HG02623 (cell line): ENCODE results near the gene EMC9.

ENCODE experiments used
- ATAC-seq: cut with Tn5 transposase; IDR thresholded peaks from one replicate; pipeline ENCODE4 v1.9.1; 2021; ENCODE audit warnings: moderate library complexity; ENCODE audit not compliant: unreplicated experiment

The EMC9 gene

DNA sequence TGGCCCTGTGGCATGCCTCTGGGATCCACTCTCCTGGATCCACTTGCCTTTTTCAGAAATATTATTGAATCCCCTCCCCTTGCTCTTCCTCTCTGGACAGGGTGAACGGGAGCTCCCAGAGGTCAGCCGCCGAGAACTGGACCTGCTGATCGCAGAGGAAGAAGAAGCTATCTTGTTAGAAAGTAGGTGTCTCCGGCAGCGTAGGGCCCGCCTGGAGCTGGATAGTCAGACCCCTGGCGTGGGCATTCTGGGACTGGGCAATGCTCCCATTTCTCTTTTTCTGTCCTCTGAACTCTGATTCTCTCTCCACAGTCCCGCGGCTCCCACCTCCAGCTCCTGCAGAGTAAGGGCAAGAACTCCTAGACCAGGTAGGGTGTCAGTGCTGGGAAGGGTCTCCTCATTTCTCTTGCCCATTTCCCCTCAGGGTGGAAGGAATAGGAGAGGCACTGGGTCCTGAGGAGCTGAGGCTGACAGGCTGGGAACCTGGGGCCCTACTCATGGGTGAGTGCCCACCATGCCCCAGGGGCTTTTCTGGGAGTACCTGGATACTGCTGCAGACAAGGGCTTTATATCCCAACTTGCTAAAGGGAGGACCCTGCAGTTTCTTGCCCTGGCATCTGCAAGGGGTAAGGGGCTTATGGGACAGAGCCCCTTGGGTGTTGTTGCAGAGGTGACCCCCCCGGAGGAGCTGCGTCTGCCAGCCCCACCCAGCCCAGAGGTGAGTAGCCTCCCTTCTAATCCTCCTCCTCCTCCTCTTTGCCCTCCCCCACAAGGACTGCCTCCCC lies 35.8 kb upstream of the EMC9 start:
- no peak for ATAC-seq

DNA sequence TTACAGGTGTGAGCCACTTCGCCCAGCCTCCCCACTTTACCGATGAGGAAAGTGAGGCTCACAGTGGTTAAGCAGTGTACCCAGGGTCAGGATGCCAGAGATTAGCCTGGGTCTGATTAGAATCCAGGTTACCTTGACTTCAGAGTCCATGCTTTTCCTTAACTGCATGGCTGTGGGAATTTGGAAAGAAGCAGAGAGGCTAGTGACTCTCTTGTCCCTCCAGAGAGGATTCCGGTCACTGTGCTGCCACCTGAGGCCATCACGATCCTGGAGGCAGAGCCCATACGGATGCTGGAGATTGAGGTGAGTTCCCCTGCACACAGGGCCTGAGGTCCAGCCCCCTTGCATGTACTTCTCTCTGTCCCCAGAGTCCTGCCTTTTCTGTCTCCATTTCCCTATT lies 35.2 kb upstream of the EMC9 start:
- ATAC-seq, result no peak

DNA sequence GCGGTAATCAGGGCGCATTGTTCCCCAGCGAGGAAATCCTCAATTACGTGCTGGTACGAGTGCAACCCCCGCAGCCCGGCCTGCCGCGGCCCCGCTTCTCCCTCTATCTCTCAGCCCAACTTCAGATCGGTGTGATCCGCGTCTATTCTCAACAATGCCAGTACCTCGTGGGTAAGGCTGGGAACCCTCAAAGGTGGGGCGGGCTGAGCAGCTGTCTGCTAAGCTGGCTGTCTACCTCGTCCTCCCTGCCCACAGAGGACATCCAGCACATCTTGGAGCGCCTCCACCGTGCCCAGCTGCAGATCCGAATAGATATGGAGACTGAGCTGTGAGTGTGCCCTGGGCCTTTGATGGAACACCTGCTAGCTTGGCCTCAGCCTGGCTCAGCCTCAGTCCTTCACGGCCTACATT lies 31.5 kb upstream of the EMC9 start:
- no peak for ATAC-seq

DNA sequence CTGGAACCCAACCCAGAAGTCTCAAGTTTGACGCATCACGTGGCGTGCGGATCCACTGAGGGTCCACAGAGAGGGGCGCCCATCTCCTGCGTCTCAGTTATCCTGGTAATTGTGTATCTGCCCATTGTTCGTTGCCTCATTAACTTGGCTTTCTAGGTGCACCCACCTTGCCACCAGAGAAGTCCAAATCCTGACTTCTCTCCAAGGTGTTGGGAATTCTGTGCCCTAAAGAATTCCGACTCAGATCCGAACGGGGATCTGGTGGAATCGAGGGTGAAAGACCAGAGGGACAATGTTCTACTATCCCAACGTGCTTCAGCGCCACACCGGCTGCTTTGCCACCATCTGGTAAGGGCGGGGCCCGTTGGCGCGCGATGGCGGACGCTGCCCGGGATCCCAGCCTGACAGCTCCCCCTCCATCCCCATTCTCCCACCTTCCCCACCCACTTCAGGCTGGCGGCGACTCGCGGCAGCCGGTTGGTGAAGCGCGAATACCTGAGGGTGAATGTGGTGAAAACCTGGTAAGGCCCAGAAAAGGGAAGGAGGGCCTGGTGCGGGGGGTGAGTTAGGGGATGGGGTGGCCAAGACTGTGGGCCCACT lies 31.0 kb upstream of the EMC9 start:
- ATAC-seq, result no peak

DNA sequence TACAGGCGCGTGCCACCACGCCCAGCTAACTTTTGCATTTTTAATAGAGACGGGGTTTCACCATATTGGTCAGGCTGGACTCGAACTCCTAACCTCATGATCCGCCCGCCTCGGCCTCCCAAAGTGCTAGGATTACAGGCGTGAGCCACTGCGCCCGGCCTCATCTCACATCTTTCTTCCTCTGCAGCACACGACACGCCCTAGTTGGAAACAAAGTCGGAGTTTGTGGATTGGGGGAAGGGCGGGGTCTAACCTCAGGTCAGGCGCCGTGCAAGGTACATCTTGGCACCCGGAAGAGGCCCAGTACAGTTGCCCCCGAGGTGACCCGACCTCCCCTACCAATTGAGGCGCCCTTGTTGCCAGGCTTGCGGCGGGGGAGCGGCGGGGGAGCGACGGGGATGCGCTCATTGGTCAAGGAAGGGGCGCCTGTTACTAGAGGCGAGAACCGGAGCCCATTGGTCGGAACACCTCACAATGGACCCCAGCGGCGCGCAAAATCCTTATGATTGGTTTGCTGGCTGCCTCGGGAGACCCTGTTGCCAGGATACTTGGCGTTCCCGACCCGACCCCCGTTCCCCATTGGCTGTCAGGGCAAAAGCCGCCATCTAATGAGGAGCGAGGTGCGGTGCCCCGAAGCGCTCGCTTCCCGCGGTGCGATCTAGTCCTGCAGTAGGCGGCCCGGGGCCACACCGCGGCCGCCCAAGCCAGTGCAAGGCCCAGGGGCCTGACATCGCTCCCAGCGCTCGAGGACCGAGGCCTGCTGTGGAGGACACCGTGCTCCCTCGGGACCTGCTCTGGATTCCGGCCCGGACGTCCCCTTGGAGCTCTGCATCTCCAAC lies 30.2 kb upstream of the EMC9 start, which contains the start of gene REC8:
REC8 (plus strand) TSS at position 659 of the 839 bp plus-strand sequence. CDS start 473 bp downstream, outside the sequence.
- peak; percentile 74 for ATAC-seq

DNA sequence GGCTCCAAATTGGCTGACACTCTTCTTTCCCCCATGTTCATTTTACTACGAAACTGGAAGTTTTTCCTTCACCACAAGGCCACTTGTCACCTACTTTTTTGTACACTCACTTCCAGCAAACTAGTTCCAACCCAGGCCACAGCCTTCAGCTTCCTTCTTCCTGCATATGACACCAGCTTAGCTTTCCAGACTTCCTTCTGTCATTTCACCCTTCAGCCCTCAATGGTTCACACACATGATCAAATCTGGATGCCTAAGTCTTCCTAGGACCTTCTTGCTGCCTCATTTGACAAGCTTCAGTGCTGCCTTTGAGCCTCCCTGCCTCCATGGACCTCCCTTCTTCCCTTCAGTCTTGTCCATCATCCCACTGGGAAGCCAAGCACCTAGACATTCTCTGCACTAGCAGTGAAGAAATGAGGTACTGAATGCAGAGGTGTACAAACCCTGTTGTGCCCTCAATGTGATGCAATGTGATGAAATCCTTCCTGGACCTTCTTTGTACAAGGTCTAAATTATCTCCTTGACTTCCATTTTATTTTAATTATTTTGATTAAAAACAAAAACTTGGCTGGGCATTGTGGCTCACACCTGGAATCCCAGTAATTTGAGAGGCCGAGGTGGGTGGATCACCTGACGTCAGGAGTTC lies 26.2 kb upstream of the EMC9 start:
- ATAC-seq, result no peak

DNA sequence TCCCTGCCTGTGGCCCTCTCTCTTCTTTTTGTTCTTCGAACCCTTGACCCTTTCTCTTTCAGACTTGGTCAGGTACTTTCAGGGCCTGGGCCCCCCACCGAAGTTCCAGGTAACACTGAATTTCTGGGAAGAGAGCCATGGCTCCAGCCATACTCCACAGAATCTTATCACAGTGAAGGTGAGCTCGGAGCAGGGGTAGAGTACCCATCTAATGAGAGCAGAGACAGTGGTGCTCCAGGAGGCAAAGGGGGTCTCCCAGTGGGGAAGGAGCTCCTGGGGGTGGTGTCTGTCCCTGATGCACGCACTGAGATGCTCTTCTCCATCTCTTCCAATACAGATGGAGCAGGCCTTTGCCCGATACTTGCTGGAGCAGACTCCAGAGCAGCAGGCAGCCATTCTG lies 24.4 kb upstream of the EMC9 start:
- ATAC-seq, result no peak

DNA sequence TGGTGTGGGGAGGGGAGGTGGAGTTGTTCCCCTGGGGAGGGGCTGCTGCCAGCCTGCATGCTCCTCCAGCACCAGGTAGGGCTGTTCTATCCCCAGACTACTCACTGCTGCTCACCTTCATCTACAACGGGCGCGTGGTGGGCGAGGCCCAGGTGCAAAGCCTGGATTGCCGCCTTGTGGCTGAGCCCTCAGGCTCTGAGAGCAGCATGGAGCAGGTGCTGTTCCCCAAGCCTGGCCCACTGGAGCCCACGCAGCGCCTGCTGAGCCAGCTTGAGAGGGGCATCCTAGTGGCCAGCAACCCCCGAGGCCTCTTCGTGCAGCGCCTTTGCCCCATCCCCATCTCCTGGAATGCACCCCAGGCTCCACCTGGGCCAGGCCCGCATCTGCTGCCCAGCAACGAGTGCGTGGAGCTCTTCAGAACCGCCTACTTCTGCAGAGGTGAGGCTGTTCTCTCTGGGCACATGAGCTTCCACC lies 23.2 kb upstream of the EMC9 start:
- no peak for ATAC-seq

DNA sequence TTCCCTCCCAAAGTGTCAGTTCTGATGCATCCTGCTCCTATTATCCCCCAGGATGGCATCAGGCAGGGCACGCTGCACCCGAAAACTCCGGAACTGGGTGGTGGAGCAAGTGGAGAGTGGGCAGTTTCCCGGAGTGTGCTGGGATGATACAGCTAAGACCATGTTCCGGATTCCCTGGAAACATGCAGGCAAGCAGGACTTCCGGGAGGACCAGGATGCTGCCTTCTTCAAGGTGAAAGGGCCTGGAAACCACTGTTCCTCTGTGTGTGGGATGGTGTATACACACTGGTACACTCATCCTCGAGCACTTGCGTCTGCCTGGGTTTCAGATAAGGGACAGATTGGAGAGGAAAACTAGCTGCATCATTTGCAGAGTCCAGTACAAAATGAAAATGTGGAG lies 20.7 kb upstream of the EMC9 start:
- no peak for ATAC-seq

DNA sequence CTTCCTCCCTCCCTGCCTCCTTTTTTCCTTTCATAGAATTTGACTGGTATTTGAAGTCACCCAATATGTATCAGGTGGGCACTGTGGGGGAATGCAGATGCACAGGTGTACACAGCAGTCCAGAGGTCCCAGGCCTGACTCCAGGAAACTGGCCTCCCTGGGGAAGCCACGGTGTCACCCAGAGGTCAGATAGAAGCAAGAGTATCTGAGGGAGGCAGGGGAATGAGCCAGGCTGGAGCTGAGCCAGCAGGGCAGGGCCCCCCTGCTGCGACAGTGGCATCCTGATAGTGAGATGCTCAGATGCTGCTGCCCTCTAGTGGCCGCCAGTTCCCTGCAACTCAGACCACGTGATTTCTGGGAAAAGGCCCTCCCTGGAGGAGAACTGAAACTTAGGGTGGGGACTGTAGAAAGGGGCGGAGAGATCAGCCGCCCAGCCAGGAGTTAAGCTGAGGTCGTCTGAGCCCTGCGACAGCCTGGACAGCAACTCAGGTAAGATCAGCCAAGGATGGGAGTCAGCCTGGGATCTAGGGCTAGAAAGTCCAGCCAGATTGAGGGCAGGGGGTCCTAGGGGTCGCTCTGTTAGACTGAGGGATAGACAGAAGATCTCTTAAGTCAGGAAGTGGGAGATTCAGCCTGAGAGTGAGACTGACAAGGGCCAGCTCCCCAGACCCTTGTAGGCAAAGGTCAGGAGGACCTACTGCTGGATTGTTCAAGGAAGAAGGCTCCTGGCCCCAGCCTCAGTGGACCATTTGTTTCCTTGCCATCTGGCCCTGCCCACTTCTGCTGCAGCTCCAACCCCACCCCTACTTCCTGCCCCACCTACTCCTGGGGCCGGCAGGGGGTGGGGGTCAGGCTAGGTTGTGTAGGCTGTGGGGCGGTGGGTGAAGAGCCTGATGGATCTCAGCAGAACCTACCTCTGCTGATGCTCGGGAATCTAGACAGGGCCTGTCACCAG lies 19.7 kb upstream of the EMC9 start, which contains the start of gene IRF9:
IRF9 (plus strand) TSS at position 416 of the 955 bp plus-strand sequence. CDS start 880 bp downstream, outside the sequence.
- ATAC-seq, result peak; percentile 72

DNA sequence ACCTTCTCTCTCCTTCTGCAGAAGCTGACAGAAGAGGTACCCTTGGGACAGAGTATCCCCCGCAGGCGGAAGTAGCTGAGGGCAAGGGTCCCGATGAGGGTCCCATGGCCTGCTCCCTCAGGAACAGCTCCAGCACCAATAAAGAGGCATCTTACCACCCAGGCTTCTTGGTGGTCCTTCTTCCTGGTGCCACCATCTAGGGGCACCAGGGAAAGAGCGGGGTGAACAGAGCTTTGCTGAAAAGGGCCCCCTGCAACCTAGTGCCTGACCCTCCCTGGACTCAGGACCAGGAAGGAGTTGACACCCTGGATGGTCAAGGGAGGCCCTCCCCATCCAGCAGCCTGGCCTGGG lies 19.1 kb upstream of the EMC9 start:
- ATAC-seq, result no peak

DNA sequence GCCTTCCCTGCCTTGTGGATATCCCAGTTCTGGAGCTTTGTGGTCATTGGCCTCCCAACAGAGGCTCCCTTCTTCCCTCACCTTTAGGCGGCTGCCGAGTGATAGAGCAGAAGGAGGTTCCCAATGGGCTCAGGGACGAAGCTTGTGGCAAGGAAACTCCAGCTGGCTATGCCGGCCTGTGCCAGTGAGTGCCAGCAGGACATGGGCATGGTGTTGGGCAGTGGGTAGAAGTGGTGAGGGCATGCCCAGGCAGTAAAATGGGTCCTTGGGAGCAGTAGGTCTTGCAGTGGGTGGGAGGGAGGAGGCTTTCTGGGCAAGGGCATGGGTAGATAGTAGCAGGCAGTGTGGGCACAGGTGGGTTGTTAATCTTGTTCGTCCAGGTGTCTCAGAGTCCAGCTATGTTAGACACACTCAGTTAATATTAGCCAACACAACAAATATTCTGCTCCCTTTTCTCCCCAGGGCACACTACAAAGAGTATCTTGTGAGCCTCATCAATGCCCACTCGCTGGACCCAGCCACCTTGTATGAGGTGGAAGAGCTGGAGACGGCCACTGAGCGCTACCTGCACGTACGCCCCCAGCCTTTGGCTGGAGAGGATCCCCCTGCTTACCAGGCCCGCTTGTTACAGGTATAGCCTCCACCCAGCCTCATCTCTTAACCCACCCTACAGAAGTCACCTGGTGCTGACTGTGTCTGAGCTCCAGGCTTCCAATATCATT lies 18.5 kb upstream of the EMC9 start:
- ATAC-seq, result no peak

DNA sequence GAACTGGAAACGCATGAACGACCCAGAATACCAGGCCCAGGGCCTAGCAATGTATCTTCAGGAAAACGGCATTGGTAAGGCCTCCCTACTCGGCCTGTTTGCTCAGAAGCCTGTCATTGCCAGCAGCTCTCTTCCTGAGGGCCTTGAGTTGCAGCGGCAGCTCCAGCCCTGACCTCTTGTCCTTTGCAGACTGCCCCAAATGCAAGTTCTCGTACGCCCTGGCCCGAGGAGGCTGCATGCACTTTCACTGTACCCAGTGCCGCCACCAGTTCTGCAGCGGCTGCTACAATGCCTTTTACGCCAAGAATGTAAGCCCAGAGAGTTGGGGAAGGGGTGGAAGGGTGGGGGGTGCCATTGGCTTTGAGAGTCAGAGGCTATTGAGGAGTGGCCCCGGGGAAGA lies 15.9 kb upstream of the EMC9 start:
- no peak for ATAC-seq

DNA sequence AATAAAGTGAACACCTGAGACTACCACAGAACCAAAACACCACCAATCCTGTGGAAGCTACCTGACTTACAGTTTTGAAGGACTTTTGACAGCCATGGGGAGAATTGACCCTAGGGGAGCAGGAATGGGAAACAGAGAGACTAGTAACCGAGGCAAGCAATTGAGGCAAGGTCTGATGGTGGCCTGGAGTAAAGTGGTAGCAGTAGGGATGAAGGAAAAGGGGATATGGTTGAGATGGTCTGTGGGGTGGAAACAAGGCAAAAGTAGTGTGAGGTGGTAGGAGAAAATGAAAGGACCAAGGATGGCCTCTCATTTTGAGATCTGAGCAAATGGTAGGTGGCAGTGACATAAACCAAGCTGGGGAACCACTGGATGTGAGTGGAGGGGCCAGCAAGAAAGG lies 15.4 kb upstream of the EMC9 start:
- ATAC-seq, result no peak

DNA sequence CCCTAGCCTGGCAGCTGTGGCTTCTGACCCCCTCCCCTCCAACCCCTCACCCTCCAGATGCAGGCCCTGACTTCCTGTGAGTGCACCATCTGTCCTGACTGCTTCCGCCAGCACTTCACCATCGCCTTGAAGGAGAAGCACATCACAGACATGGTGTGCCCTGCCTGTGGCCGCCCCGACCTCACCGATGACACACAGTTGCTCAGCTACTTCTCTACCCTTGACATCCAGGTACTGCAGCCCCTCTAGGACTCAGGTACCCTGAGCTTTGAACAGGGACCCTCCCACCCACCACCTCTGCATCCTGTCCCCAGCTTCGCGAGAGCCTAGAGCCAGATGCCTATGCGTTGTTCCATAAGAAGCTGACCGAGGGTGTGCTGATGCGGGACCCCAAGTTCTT lies 13.7 kb upstream of the EMC9 start:
- no peak for ATAC-seq

DNA sequence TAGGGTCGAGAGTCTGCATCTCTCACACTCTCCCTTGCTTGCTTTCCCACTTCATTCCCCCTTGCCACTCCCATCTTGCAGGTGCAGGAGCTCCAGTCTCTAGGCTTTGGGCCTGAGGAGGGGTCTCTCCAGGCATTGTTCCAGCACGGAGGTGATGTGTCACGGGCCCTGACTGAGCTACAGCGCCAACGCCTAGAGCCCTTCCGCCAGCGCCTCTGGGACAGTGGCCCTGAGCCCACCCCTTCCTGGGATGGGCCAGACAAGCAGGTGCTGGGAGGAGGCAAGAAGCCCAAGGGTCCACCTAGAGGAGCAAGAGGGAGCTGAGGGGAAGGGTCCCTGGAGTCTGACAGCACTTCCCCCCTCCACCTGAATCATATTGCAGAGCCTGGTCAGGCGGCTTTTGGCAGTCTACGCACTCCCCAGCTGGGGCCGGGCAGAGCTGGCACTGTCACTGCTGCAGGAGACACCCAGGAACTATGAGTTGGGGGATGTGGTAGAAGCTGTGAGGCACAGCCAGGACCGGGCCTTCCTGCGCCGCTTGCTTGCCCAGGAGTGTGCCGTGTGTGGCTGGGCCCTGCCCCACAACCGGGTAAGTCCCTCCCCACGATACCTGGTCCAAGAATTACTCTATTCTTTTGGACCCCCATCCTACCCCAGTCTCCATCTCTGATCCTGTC lies 10.2 kb upstream of the EMC9 start:
- ATAC-seq, result no peak

DNA sequence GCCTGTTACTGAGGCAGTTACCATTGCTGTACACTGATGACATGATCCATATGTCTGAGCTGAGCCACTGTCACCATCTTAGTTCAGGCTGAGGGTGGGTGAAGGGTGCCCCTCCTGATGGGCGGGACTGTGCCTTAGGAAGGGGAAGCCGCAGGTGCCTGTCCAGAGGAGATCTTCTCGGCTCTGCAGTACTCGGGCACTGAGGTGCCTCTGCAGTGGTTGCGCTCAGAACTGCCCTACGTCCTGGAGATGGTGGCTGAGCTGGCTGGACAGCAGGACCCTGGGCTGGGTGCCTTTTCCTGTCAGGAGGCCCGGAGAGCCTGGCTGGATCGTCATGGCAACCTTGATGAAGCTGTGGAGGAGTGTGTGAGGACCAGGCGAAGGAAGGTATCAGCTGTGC lies 9.6 kb upstream of the EMC9 start:
- no peak for ATAC-seq

DNA sequence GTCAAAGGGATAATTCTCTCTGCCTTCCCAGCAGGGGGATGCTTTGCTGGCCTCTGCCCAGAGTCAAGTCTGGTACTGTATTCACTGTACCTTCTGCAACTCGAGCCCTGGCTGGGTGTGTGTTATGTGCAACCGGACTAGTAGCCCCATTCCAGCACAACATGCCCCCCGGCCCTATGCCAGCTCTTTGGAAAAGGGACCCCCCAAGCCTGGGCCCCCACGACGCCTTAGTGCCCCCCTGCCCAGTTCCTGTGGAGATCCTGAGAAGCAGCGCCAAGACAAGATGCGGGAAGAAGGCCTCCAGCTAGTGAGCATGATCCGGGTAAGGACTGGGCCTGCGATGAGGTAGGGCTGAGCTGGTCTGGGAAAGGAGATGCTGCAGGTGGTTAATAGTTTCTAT lies 9.2 kb upstream of the EMC9 start:
- ATAC-seq, result no peak

DNA sequence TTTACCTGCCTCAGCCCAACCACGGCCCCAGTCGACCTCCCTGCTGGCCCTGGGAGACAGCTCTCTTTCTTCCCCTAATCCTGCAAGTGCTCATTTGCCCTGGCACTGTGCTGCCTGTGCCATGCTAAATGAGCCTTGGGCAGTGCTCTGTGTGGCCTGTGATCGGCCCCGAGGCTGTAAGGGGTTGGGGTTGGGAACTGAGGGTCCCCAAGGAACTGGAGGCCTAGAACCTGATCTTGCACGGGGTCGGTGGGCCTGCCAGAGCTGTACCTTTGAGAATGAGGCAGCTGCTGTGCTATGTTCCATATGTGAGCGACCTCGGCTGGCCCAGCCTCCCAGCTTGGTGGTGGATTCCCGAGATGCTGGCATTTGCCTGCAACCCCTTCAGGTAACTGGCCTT lies 8.7 kb upstream of the EMC9 start:
- ATAC-seq, result no peak
